ENCODE data around the gene TNFRSF8.
A peak's percentile ranks its signal among the peaks of the same experiment; 100 is the strongest.

TNFRSF8 gene

DNA sequence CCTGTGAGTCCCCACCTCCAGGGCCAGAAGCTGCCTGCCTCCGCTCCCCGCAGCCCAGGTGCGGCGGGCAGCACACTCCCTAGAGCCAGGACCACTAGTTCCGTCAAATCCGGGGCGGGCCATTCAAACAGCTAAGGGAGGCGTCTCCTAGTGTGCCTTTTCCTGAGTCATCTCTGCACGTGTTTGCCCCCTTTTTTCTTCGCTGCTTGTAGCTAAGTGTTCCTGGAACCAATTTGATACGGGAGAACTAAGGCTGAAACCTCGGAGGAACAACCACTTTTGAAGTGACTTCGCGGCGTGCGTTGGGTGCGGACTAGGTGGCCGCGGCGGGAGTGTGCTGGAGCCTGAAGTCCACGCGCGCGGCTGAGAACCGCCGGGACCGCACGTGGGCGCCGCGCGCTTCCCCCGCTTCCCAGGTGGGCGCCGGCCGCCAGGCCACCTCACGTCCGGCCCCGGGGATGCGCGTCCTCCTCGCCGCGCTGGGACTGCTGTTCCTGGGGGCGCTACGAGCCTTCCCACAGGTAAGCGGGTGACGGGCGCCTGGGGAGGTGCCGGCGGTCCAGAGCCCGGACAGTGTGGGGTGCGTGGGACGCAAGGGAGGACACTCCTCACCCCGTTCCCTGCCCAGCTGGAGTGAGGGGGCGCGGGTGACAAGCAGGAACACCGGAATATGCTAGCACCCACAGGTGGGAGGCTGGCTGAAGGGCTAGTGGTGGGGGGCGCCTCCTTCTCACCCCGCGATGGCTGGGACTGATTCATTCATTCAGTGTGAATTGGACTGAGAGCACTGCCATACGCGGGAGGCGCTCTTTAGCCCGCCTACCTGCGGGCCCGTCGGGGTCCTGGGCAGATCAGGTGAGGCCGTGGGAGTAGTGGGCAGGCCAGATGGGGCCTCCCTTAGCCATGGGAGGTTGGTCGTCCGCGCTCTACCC is at the start of gene TNFRSF8:
Gene TNFRSF8, plus strand, starts transcription at position 163 of the 932 bp plus-strand sequence. Its CDS starts 296 bp downstream, at position 459.
- Mint-ChIP-seq H3K9me3 (no peaks in the 10 kb centered on the region), H3K4me1 (peaks cover 37% of the 10 kb centered on the region), H3K36me3 (no peaks in the 10 kb centered on the region), H3K4me3 (peak within 1 kb of the TSS; percentile 77), H3K27ac (no peak within 1 kb of the TSS), H3K27me3 (peaks cover 33% of the 10 kb centered on the region)
- no peak for DNase-seq (ENCODE audit: low spot score in 2 of 2)
- peak; percentile 40 for ATAC-seq (ENCODE audit: low read depth)

DNA sequence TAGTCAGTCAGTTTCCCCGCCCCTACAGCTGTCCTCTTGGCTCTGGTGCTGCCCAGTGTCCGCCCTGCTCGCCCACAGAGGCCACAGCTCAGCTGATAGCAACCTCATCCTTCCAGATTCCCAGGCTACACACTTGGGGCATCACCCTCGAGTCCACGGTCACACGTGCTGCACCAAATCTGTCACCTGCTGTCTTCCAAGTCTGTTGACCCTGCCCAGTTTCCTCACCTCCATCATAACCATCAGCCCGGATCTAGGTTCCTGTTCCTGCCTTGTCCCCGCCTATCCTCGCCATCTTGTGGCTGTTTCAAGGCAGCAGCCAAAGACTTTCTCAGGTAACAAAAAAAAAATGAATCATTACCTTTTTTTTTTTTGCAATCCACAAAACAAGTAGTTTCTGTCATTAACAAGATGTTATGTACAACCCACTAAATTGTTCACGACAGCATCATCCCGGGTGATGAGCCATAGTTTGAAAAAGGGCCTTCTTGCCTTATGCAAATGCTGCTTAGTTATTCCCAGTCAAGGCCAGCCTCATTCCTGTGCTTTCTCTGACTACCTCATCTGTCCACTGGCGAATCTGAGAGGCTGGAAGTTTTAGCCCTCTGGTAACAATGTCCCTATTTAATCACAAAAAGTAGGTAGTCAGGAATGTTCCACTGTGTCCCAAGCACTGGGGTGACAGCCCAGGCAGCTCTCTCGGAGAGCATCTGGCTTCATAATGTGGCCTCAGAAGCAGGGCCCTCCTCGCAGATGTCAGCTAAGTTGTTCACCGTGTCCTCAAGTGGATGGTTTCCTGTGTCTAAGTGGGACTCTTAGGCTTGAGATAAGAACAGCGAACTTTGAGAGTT is 48.7 kb upstream of the TNFRSF8 start:
- H3K4me3 Mint-ChIP-seq: no peak overlapping the region
- no peaks in the 10 kb centered on the region for H3K9me3 Mint-ChIP-seq
- DNase-seq (ENCODE audit: low spot score in 2 of 2) (no peak), ATAC-seq (ENCODE audit: low read depth) (no peak)
- no peaks in the 10 kb centered on the region for H3K27me3 Mint-ChIP-seq
- H3K4me1 Mint-ChIP-seq: peaks cover 3% of the 10 kb centered on the region
- peaks cover 12% of the 10 kb centered on the region for H3K36me3 Mint-ChIP-seq
- H3K27ac Mint-ChIP-seq: peak overlapping the region; percentile 15

DNA sequence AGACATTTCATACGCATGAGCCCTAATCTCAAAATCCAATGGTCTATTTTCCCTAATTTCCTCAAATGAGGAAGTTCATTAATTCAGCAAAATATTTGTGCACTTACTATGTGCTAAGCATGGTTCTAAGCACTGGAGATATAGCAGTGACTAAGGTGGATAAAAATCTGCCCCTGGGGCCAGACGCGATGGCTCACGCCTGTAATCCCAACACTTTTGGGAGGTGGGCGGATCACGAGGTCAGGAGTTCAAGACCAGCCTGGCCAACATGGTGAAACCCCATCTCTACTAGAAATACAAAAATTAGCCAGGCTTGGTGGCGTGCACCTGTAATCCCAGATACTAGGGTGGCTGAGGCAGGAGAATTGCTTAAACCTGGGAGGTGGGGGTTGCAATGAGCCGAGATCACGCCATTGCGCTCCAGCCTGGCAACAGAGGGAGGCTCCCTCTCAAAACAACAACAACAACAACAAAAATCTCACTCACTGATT is 48.1 kb upstream of the TNFRSF8 start:
- Mint-ChIP-seq H3K27ac (no peak overlapping the region), H3K4me1 (peaks cover 3% of the 10 kb centered on the region), H3K27me3 (no peaks in the 10 kb centered on the region), H3K36me3 (peaks cover 9% of the 10 kb centered on the region), H3K4me3 (no peak overlapping the region), H3K9me3 (no peaks in the 10 kb centered on the region)
- ATAC-seq (ENCODE audit: low read depth) (no peak), DNase-seq (ENCODE audit: low spot score in 2 of 2) (no peak)

DNA sequence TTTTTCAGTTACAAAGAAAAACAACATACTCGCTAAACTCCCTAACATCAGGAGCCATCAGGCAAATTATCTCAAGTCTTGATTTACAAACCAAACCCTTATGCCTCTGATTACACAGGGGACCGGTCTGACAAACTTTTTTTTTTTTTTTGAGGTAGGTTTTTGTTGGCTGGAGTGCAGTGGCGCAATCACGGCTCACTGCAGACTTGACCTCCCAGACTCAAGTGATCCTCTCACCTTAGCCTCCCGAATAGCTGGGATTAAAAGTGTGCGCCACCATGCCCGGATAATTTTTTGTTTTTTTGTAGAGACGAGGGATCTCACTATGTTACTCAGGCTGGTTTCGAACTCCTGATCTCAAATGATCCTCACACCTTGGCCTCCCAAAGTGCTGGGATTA is 47.6 kb upstream of the TNFRSF8 start:
- Mint-ChIP-seq H3K27ac (no peak overlapping the region), H3K9me3 (no peaks in the 10 kb centered on the region), H3K36me3 (peaks cover 7% of the 10 kb centered on the region), H3K4me3 (no peak overlapping the region), H3K4me1 (peaks cover 6% of the 10 kb centered on the region), H3K27me3 (no peaks in the 10 kb centered on the region)
- DNase-seq (ENCODE audit: low spot score in 2 of 2): no peak
- no peak for ATAC-seq (ENCODE audit: low read depth)

DNA sequence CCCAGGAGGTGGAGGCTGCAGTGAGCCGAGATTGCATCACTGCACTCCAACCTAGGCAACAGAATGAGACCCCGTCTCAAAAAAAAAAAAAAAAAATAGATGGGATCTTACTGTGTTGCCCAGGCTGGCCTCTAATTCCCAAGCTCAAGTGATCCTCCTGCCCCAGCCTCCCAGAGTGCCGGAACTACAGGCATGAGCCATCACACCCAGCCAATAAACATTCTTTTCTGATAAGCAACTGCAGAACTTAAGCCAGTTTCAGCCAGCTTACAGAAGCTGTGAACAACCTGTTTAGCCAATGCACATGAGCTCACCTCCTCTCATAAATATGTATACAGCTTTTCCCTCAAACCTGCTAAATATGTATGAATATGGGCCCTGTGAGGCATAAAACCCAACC is 46.9 kb upstream of the TNFRSF8 start:
- H3K9me3 Mint-ChIP-seq: no peaks in the 10 kb centered on the region
- H3K27me3 Mint-ChIP-seq: no peaks in the 10 kb centered on the region
- H3K4me3 Mint-ChIP-seq: no peak overlapping the region
- H3K27ac Mint-ChIP-seq: no peak overlapping the region
- H3K4me1 Mint-ChIP-seq: peaks cover 6% of the 10 kb centered on the region
- H3K36me3 Mint-ChIP-seq: peaks cover 7% of the 10 kb centered on the region
- ATAC-seq (ENCODE audit: low read depth) (no peak), DNase-seq (ENCODE audit: low spot score in 2 of 2) (no peak)

DNA sequence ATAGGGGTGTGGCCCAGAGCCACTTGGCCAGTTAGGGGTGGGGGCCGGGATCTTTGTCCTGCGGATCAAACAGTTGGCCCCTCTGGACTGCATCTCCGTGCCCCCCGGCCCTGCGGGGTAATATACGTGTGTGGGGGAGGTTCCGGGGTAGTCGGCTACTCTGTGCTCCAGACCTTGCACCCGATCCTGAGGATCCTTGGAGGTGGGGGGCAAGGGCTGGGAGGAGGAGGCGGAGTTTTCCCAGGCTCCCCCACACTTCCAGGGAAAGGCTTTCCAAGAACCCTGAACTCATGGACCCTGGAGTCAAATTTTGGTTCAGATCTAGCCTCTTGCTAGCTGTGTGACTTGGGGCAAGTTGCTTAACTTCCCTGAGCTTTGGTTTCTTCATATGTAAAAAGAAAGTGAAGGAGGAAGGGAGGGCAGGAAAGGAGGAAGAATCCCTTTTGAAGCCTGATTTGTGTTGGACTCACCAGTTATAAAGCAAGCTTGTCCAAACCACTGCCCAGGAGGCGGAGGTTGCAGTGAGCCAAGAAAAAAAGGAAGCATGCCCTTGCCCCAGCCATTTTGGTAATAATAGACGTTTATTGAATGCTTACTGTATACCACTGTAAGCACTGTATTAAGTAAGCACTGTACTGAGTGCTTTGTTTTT is 43.1 kb upstream of the TNFRSF8 start:
- no peak for ATAC-seq (ENCODE audit: low read depth)
- peak overlapping the region; percentile 62 for H3K27ac Mint-ChIP-seq

DNA sequence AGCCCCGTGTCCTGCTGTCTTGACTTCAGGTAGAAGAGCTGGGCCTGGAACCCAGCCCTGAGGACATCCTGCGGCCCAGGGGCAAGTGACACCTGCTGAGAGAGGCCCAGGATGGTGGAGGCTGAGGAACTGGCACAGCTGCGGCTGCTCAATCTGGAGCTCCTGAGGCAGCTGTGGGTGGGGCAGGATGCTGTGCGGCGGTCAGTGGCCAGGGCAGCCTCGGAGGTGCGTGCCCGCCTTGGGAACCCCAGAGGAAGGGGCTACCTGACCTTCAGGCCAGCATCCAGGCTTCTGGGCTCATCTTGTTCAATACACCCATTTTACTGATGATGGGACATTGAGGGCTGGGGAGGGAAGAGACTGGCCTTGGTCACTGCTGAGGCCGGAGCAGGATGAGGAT is 41.5 kb upstream of the TNFRSF8 start:
- no peak for ATAC-seq (ENCODE audit: low read depth)

More for the DNA sequence above, 43.1 kb upstream of the TNFRSF8 start:
- peak overlapping the region; percentile 82 for H3K4me3 Mint-ChIP-seq
- H3K9me3 Mint-ChIP-seq: no peaks in the 10 kb centered on the region
- H3K36me3 Mint-ChIP-seq: peaks cover 11% of the 10 kb centered on the region
- H3K27me3 Mint-ChIP-seq: no peaks in the 10 kb centered on the region
- DNase-seq (ENCODE audit: low spot score in 2 of 2): no peak
- H3K4me1 Mint-ChIP-seq: peaks cover 3% of the 10 kb centered on the region

DNA sequence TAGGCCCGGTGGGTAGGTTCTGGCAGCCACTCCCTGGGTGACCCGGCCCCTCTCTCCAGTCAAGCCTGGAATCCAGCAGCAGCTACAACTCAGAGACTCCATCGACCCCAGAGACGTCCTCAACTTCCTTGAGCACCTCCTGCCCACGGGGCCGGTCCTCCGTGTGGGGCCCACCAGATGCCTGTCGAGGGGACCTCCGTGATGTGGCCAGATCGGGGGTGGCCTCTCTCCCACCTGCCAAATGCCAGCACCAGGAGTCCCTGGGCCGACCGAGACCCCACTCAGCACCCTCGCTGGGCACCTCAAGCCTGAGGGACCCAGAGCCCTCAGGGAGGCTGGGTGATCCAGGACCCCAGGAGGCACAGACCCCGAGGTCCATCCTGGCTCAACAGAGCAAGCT is 41.1 kb upstream of the TNFRSF8 start:
- no peaks in the 10 kb centered on the region for H3K27me3 Mint-ChIP-seq
- H3K9me3 Mint-ChIP-seq: no peaks in the 10 kb centered on the region
- DNase-seq (ENCODE audit: low spot score in 2 of 2) (no peak), ATAC-seq (ENCODE audit: low read depth) (no peak)
- H3K4me3 Mint-ChIP-seq: no peak overlapping the region
- peaks cover 5% of the 10 kb centered on the region for H3K4me1 Mint-ChIP-seq
- H3K36me3 Mint-ChIP-seq: peaks cover 24% of the 10 kb centered on the region
- H3K27ac Mint-ChIP-seq: no peak overlapping the region

More for the DNA sequence above, 41.5 kb upstream of the TNFRSF8 start:
- H3K4me3 Mint-ChIP-seq: no peak overlapping the region
- peak overlapping the region; percentile 47 for H3K27ac Mint-ChIP-seq
- no peaks in the 10 kb centered on the region for H3K27me3 Mint-ChIP-seq
- no peak for DNase-seq (ENCODE audit: low spot score in 2 of 2)
- peaks cover 5% of the 10 kb centered on the region for H3K4me1 Mint-ChIP-seq
- H3K9me3 Mint-ChIP-seq: no peaks in the 10 kb centered on the region
- peaks cover 20% of the 10 kb centered on the region for H3K36me3 Mint-ChIP-seq

DNA sequence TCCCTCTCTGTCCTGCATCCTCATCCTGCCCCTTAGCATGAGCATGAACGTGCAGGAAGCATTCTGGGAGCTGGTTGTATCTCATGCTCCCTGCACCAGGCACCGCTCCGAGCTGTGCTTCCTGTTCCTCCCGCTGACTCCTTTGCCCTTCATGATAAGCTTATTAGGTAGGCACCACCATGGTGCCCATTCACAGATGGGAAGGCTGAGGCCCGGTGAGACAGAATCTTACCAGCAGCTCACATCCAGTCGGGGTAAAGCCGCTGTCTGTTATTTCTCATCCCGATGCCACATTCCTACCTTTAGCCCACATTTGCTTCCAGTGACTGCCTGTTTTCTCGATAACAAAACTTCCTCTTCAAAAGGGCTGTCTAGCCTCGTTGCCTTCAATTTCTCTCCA is 36.5 kb upstream of the TNFRSF8 start:
- no peak overlapping the region for H3K4me3 Mint-ChIP-seq
- H3K4me1 Mint-ChIP-seq: peaks cover 11% of the 10 kb centered on the region
- H3K27me3 Mint-ChIP-seq: no peaks in the 10 kb centered on the region
- peaks cover 34% of the 10 kb centered on the region for H3K36me3 Mint-ChIP-seq
- H3K9me3 Mint-ChIP-seq: no peaks in the 10 kb centered on the region
- DNase-seq (ENCODE audit: low spot score in 2 of 2) (no peak), ATAC-seq (ENCODE audit: low read depth) (no peak)
- no peak overlapping the region for H3K27ac Mint-ChIP-seq

DNA sequence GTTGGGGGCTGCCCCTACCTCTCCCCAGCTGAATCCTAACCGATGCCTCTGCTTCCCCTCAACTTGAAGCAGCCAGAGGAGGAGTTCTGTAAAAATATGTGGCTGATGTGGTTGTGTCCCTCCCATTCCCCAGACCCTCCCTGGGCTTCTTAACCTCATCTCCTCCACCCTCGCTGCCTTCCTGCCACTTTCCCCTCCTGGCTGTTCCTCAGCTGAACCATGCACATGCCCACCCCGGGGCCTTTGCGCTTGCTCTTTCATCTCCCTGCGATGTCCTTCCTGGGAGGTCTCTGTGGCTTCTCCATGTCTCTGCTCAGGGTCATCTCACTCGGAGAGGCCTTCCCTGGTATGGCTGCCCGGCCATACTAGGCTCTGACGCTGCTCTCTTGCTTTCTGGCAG is 34.9 kb upstream of the TNFRSF8 start:
- DNase-seq (ENCODE audit: low spot score in 2 of 2) (no peak), ATAC-seq (ENCODE audit: low read depth) (no peak)
- peaks cover 34% of the 10 kb centered on the region for H3K36me3 Mint-ChIP-seq
- peaks cover 11% of the 10 kb centered on the region for H3K4me1 Mint-ChIP-seq
- no peaks in the 10 kb centered on the region for H3K9me3 Mint-ChIP-seq
- H3K27ac Mint-ChIP-seq: peak overlapping the region; percentile 2
- no peak overlapping the region for H3K4me3 Mint-ChIP-seq
- no peaks in the 10 kb centered on the region for H3K27me3 Mint-ChIP-seq

DNA sequence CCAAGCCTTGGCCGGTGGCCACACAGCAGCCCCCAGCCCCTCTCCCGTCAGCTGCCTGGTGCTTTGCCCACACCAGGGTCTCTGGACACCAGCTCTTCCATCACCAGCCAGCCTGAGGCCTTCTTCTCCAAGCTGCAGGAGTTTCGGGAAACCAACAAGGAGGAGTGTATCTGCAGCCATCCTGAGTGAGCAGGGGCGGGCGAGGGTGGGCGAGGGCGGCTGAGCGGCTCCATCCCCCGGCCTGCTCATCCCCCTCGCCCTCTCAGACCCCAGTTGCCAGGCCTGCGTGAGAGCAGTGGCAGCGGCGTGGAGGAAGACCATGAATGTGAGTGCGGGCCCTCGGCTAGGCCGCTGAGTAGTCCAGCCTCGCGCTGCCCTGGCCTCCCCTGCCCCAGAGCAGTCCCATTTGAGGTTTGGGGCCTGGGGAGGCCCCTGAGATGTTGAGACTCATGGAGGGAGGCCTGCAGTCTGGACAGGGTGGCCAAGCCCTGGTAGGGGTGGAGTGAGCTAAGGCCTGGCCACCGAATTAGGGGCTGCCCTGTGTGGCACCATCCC is 34.1 kb upstream of the TNFRSF8 start:
- ATAC-seq (ENCODE audit: low read depth) (no peak), DNase-seq (ENCODE audit: low spot score in 2 of 2) (no peak)
- Mint-ChIP-seq H3K27me3 (no peaks in the 10 kb centered on the region), H3K9me3 (no peaks in the 10 kb centered on the region), H3K36me3 (peaks cover 30% of the 10 kb centered on the region), H3K4me1 (peaks cover 11% of the 10 kb centered on the region), H3K27ac (peak overlapping the region; percentile 2), H3K4me3 (no peak overlapping the region)

DNA sequence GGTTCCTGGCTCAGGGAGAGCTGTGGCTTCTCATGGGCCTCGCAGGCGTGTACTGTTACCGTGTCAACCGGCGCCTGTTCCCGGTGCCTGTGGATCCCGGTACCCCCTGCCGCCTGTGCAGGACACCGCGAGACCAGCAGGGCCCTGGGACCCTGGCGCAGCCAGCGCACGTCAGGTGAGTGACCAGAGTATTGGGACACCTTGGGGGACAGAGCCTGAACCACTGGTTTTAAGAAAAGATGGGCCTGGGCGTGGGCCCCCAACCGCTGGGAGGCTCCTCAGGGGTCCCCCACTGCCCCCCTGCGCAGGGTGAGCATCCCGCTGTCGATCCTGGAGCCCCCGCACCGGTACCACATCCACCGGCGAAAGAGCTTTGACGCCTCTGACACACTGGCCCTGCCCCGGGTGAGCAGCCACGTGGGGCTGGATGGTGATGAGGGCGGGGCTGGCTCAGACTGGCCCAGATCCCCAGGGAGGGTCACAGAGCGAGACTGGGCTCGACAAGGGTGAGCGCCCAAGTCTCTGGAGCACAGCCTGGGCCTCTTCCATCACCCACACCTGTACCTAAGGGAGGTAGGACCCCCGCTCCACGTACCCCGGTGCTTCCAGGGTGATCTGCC is 33.3 kb upstream of the TNFRSF8 start:
- peaks cover 23% of the 10 kb centered on the region for H3K36me3 Mint-ChIP-seq
- ATAC-seq (ENCODE audit: low read depth): peak; percentile 92
- peak overlapping the region; percentile 34 for H3K4me3 Mint-ChIP-seq
- no peaks in the 10 kb centered on the region for H3K9me3 Mint-ChIP-seq
- no peaks in the 10 kb centered on the region for H3K27me3 Mint-ChIP-seq
- no peak overlapping the region for H3K27ac Mint-ChIP-seq
- peaks cover 11% of the 10 kb centered on the region for H3K4me1 Mint-ChIP-seq
- no peak for DNase-seq (ENCODE audit: low spot score in 2 of 2)
